Esophagus muscularis mucosa (tissue), 4 donors: ENCODE data around the gene FOXO3.

Experiments
- EP300 ChIP-seq: sonication (generic); formaldehyde crosslinking; IDR thresholded peaks from one replicate; pipeline ENCODE4 v1.6.1; 2017; ENCODE audit warnings: antibody characterized with exemption
- POLR2A ChIP-seq: fragments of 450-650 bp; IDR thresholded peaks from one replicate; pipeline ENCODE4 v1.6.1; 2017; ENCODE audit warnings: antibody characterized with exemption, moderate library complexity, mild to moderate bottlenecking, low read depth
- TF ChIP-seq, protein P1 (sequence below), 3 experiments: fragments of 200-600 bp in 2 of 3; fragments of 450-650 bp in 1 of 3; sonication (generic) in 2 of 3; IDR thresholded peaks; one replicate each; pipeline ENCODE4 v1.5.1; 2017 to 2019; ENCODE audit warnings: antibody characterized with exemption in 3 of 3, mild to moderate bottlenecking in 2 of 3, moderate library complexity in 1 of 3

- TF ChIP-seq POLR2A = no peak
- TF ChIP-seq, protein P1, sequence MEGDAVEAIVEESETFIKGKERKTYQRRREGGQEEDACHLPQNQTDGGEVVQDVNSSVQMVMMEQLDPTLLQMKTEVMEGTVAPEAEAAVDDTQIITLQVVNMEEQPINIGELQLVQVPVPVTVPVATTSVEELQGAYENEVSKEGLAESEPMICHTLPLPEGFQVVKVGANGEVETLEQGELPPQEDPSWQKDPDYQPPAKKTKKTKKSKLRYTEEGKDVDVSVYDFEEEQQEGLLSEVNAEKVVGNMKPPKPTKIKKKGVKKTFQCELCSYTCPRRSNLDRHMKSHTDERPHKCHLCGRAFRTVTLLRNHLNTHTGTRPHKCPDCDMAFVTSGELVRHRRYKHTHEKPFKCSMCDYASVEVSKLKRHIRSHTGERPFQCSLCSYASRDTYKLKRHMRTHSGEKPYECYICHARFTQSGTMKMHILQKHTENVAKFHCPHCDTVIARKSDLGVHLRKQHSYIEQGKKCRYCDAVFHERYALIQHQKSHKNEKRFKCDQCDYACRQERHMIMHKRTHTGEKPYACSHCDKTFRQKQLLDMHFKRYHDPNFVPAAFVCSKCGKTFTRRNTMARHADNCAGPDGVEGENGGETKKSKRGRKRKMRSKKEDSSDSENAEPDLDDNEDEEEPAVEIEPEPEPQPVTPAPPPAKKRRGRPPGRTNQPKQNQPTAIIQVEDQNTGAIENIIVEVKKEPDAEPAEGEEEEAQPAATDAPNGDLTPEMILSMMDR (IDR thresholded peaks at IDR 0.05) = no peak
- TF ChIP-seq EP300 = no peak
These were observed 37.0 kb downstream of the FOXO3 start for GRCh38 chr6:108597572-108598304.
